HG03196 (cell line): Measurements from ENCODE around the gene CYTH3.

Source experiments
- ATAC-seq: cut with Tn5 transposase; IDR thresholded peaks from one replicate; pipeline ENCODE4 v1.9.1; 2021; ENCODE audit not compliant: unreplicated experiment

CYTH3 gene

DNA sequence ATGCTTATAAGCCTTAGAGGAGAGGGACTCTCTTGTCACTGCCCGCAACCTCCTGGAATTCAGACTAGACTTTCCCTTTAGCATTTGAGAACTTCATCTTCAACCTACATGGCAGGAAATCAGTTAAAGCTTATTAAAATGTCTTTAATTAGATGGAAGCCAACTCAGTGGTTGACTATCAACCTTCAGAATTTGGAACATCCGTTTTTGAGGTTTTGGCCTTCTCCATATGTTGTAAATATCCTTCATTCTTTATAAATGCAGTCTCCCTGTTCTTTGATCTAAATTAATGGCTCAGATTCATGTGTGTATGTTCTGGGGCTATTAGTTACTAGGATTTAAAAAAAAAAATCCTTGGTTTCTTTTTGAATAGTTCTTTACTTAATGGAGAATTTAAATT is 156.2 kb downstream of the CYTH3 start:
- ATAC-seq = no peak
